Esophagus mucosa (tissue), 1 donor: Measurements from ENCODE around the gene USPL1. TPM values are rescaled to one million over a fixed set of nuclear protein-coding genes. Genes with fewer than 3 reads are reported as not detected.

Source experiments
- ATAC-seq: fragments of 200-7000 bp; cut with Tn5 transposase; one replicate; pipeline ENCODE4 v1.9.1; 2020
- total RNA-seq: library from RNA; stranded (reverse); gene quantifications from one replicate; pipeline ENCODE4 v1.2.4, GENCODE V29; 2023
- donor health status: DM: yes; HTN: yes; CAD: no.

USPL1 gene
- total RNA-seq, 1 donor from 2014 or later, result 5.7 TPM

GRCh38 chr13:30664689-30665275 lies 47.1 kb downstream of the USPL1 start:
- no peak for ATAC-seq

GRCh38 chr13:30665638-30666037 lies 47.9 kb downstream of the USPL1 start:
- no peak for ATAC-seq

GRCh38 chr13:30666113-30666512 lies 48.4 kb downstream of the USPL1 start:
- ATAC-seq, result no peak

GRCh38 chr13:30667014-30667413 lies 49.3 kb downstream of the USPL1 start:
- no peak for ATAC-seq

- ATAC-seq, result no peak
Measured at GRCh38 chr13:30668312-30668711, 50.6 kb downstream of the USPL1 start.

GRCh38 chr13:30671271-30671815 lies 53.6 kb downstream of the USPL1 start:
- no peak for ATAC-seq

GRCh38 chr13:30673669-30674521 lies 56.2 kb downstream of the USPL1 start:
- ATAC-seq, result peak; percentile 96

- no peak for ATAC-seq
Measured at GRCh38 chr13:30675717-30676116, 58.0 kb downstream of the USPL1 start.

GRCh38 chr13:30676672-30677071 lies 59.0 kb downstream of the USPL1 start:
- no peak for ATAC-seq

- peak; percentile 62 for ATAC-seq
Measured at GRCh38 chr13:30679483-30680330, 62.0 kb downstream of the USPL1 start.

- ATAC-seq, result no peak
Measured at GRCh38 chr13:30681843-30682242, 64.1 kb downstream of the USPL1 start.

GRCh38 chr13:30685320-30685859 lies 67.7 kb downstream of the USPL1 start:
- no peak for ATAC-seq

- no peak for ATAC-seq
Measured at GRCh38 chr13:30685987-30686386, 68.3 kb downstream of the USPL1 start.

- no peak for ATAC-seq
Measured at GRCh38 chr13:30687601-30688000, 69.9 kb downstream of the USPL1 start.

- peak; percentile 29 for ATAC-seq
Measured at GRCh38 chr13:30689752-30690151, 72.0 kb downstream of the USPL1 start.

- ATAC-seq, result peak; percentile 89
Measured at GRCh38 chr13:30690282-30691188, 72.8 kb downstream of the USPL1 start.

- ATAC-seq, result no peak
Measured at GRCh38 chr13:30692113-30692512, 74.4 kb downstream of the USPL1 start.

- no peak for ATAC-seq
Measured at GRCh38 chr13:30696278-30697176, 78.8 kb downstream of the USPL1 start.

- peak; percentile 70 for ATAC-seq
Measured at GRCh38 chr13:30697177-30697953, 79.6 kb downstream of the USPL1 start.

- no peak for ATAC-seq
Measured at GRCh38 chr13:30697996-30698401, 80.3 kb downstream of the USPL1 start.
